Esophagus (tissue), 2 donors: ENCODE data around the gene SLC25A12. TPM values are rescaled to one million over a fixed set of nuclear protein-coding genes. Genes with fewer than 3 reads are reported as not detected.
"Not testable (repeated sequence)": the region's sequence is repeated elsewhere in the genome, so short reads cannot be mapped to it uniquely, and the experiment has no call there.

Experiments
- H3K27ac ChIP-seq, 2 donors: one replicate each; pipeline ENCODE4 v1.5.1; 2013; ENCODE audit warnings: low read depth in 2 of 2, mild to moderate bottlenecking in 2 of 2, inconsistent platforms in 1 of 2, low read length in 1 of 2, moderate library complexity in 1 of 2
- H3K27me3 ChIP-seq, 2 donors: one replicate each; pipeline ENCODE4 v1.6.1; 2013; ENCODE audit warnings: low read length in 2 of 2, control low read depth in 1 of 2, mild to moderate bottlenecking in 1 of 2; ENCODE audit not compliant: insufficient read depth in 2 of 2, control insufficient read depth in 1 of 2
- H3K36me3 ChIP-seq, 2 donors: one replicate each; pipeline ENCODE4 v1.6.1; 2013; ENCODE audit warnings: low read length in 1 of 2; ENCODE audit not compliant: control insufficient read depth in 2 of 2, insufficient read depth in 2 of 2
- H3K4me1 ChIP-seq, 2 donors: one replicate each; pipeline ENCODE4 v1.6.1; 2013; ENCODE audit warnings: low read length in 1 of 2; ENCODE audit not compliant: control insufficient read depth in 2 of 2, insufficient read depth in 2 of 2
- H3K4me3 ChIP-seq, 2 donors: one replicate each; pipeline ENCODE4 v1.5.1; 2013; ENCODE audit warnings: low read length in 2 of 2, mild to moderate bottlenecking in 2 of 2, low read depth in 1 of 2, moderate library complexity in 1 of 2
- H3K9me3 ChIP-seq, 2 donors: one replicate each; pipeline ENCODE4 v1.6.1; 2013; ENCODE audit warnings: mild to moderate bottlenecking in 2 of 2, low read depth in 1 of 2, low read length in 1 of 2, moderate library complexity in 1 of 2; ENCODE audit not compliant: control insufficient read depth in 2 of 2, insufficient read depth in 1 of 2
- WGBS, 2 donors: extraction: QIAGEN DNeasy Blood & Tissue Kit; methylation state at CpG; one replicate each; pipeline ENCODE4 v1.1.7; 2013; 5-methylcytosine and 5-hydroxymethylcytosine counted together
- polyA plus RNA-seq, 2 donors: library from polyadenylated mRNA; stranded (reverse); fragments of 200-250 nt; gene quantifications; one replicate each; pipeline ENCODE4 v1.2.3, GENCODE V29; 2013
- donor health status: healthy with polysubstance abuse.
- donor health status: Bipolar disorder and iron deficiency.

Gene SLC25A12
- polyA plus RNA-seq, 2 donors, result 8.9 to 12.8 TPM

- no peak overlapping the region for H3K4me3 ChIP-seq
- H3K4me1 ChIP-seq, result no peaks in the 10 kb centered on the region
- no peak overlapping the region for H3K27ac ChIP-seq
- WGBS, 2 donors, result 84 to 86% methylated on average over 11 of the region's 11 CpGs
- no peaks in the 10 kb centered on the region for H3K27me3 ChIP-seq
- no peaks in the 10 kb centered on the region for H3K9me3 ChIP-seq
- H3K36me3 ChIP-seq, result peaks cover 12 to 18% of the 10 kb centered on the region in 2 donors
These were observed 106.5 kb downstream of the SLC25A12 start for GRCh38 chr2:171787333-171788072.

- 86 to 96% methylated on average over 3 of the region's 3 CpGs for WGBS, 2 donors
- Histone ChIP-seq H3K4me1 (no peaks in the 10 kb centered on the region), H3K4me3 (no peak overlapping the region), H3K27ac (no peak overlapping the region), H3K27me3 (no peaks in the 10 kb centered on the region), H3K36me3 (peaks cover 8 to 11% of the 10 kb centered on the region in 2 donors), H3K9me3 (no peaks in the 10 kb centered on the region)
These were observed 108.6 kb downstream of the SLC25A12 start for GRCh38 chr2:171785450-171785849.

GRCh38 chr2:171778515-171778914 lies 115.5 kb downstream of the SLC25A12 start:
- peaks cover 0 to 2% of the 10 kb centered on the region in 2 donors for H3K9me3 ChIP-seq
- 94 to 97% methylated on average over 3 of the region's 3 CpGs for WGBS, 2 donors
- no peak overlapping the region for H3K4me3 ChIP-seq
- H3K27ac ChIP-seq, result no peak overlapping the region
- H3K27me3 ChIP-seq, result no peaks in the 10 kb centered on the region
- H3K36me3 ChIP-seq, result no peaks in the 10 kb centered on the region
- no peaks in the 10 kb centered on the region for H3K4me1 ChIP-seq

GRCh38 chr2:171774581-171774980 lies 119.5 kb downstream of the SLC25A12 start:
- H3K27me3 ChIP-seq, H3K9me3 ChIP-seq, H3K4me3 ChIP-seq, H3K36me3 ChIP-seq, H3K27ac ChIP-seq, H3K4me1 ChIP-seq: not testable (repeated sequence)
- 97 to 100% methylated on average over 15 to 33 of the region's 35 CpGs for WGBS, 2 donors

GRCh38 chr2:171772373-171772772 lies 121.7 kb downstream of the SLC25A12 start:
- Histone ChIP-seq H3K4me1 (no peaks in the 10 kb centered on the region), H3K4me3 (no peak overlapping the region), H3K36me3 (no peaks in the 10 kb centered on the region), H3K27me3 (no peaks in the 10 kb centered on the region), H3K9me3 (no peaks in the 10 kb centered on the region), H3K27ac (no peak overlapping the region)
- 91 to 92% methylated on average over 5 of the region's 5 CpGs for WGBS, 2 donors

- Histone ChIP-seq H3K9me3 (no peaks in the 10 kb centered on the region), H3K36me3 (no peaks in the 10 kb centered on the region), H3K27ac (no peak overlapping the region), H3K27me3 (no peaks in the 10 kb centered on the region), H3K4me3 (no peak overlapping the region), H3K4me1 (no peaks in the 10 kb centered on the region)
These were observed 122.6 kb downstream of the SLC25A12 start for GRCh38 chr2:171771463-171771862.

GRCh38 chr2:171763602-171764001 lies 130.4 kb downstream of the SLC25A12 start:
- Histone ChIP-seq H3K36me3 (peaks cover 5 to 6% of the 10 kb centered on the region in 2 donors), H3K27me3 (no peaks in the 10 kb centered on the region), H3K4me1 (no peaks in the 10 kb centered on the region), H3K9me3 (no peaks in the 10 kb centered on the region), H3K27ac (no peak overlapping the region), H3K4me3 (no peak overlapping the region)
- 89 to 91% methylated on average over 3 of the region's 3 CpGs for WGBS, 2 donors

GRCh38 chr2:171762879-171763573 lies 131.0 kb downstream of the SLC25A12 start:
- Histone ChIP-seq H3K36me3 (peaks cover 5 to 6% of the 10 kb centered on the region in 2 donors), H3K9me3 (no peaks in the 10 kb centered on the region), H3K4me3 (no peak overlapping the region), H3K27me3 (no peaks in the 10 kb centered on the region), H3K27ac (no peak overlapping the region), H3K4me1 (no peaks in the 10 kb centered on the region)
- WGBS, 2 donors, result 96 to 97% methylated on average over 2 of the region's 2 CpGs

- not testable (repeated sequence) for H3K4me1 ChIP-seq, H3K4me3 ChIP-seq, H3K27me3 ChIP-seq, H3K9me3 ChIP-seq, H3K36me3 ChIP-seq, H3K27ac ChIP-seq
- 89 to 97% methylated on average over 4 of the region's 4 CpGs for WGBS, 2 donors
These were observed 132.9 kb downstream of the SLC25A12 start for GRCh38 chr2:171761176-171761575.

- 94 to 97% methylated on average over 1 of the region's 1 CpG for WGBS, 2 donors
- not testable (repeated sequence) for H3K9me3 ChIP-seq, H3K27ac ChIP-seq, H3K4me3 ChIP-seq, H3K4me1 ChIP-seq, H3K27me3 ChIP-seq, H3K36me3 ChIP-seq
These were observed 135.3 kb downstream of the SLC25A12 start for GRCh38 chr2:171758762-171759161.
